SIG-M5 treated with dmso at 0.1 percent for 504 hours (cell line): ENCODE results near the gene LIPA.
A peak's percentile ranks its signal among the peaks of the same experiment; 100 is the strongest.
"Not testable (repeated sequence)": the region's sequence is repeated elsewhere in the genome, so short reads cannot be mapped to it uniquely, and the experiment has no call there.

Source experiments
- DNase-seq: peaks from one replicate; lab custom pipeline; 2025; ENCODE audit not compliant: unreplicated experiment; lab: John Stamatoyannopoulos, UW

Gene LIPA

DNA sequence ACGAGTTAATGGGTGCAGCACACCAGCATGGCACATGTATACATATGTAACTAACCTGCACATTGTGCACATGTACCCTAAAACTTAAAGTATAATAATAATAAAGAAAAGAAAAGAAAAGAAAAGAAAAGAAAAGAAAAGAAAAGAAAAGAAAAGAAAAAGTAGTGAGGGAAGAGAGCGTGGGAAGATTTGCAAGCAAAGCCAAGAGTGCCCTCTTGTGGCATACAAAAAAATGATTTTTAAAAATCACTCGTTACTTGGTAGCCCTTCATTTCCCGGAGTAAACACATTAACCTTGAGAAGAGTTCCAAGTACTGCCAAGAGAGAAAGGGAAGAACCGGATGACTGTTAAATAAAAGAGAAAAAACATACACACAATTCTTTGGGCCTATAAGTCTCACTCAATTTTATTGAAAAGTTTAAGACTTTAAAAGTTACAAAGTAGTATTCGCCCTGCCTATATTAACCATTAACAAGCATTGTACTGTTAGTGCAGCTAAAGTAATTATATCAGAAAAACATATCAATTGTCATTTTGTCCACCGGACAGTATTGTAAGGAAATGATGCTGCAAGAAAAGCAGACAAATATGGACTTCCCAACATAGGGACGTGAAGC is 38.3 kb downstream of the LIPA start:
- DNase-seq = peak; percentile 12

DNA sequence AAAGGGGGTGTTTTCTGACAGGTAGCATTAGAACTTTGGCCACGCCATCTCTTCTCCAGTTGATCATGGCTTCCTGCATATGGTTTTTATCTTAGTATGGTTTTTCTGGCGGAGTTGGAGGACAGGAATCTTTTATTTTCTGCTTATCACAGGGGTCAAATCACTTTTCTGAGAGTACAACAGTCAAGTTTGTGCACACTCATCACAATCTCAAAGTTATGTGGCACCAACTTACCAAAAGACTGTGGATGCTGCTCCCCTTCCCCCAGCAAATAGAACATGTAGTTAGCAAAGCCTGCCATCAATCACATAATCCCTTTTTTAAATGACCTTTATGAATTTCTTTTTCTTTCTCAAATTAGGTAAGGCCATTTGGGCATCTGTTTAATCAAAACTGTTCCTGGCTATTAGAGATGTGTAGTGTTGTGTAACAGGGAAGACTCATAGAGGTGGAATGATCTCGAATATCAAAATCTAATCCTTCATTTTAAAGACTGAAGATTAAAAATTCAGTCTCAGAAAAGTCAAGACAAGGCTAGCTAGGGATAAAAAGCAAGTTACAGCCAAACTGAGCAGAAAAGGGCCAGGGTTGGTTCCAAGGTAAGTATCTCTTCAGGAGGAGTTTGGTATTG is 40.7 kb downstream of the LIPA start:
- no peak for DNase-seq

DNA sequence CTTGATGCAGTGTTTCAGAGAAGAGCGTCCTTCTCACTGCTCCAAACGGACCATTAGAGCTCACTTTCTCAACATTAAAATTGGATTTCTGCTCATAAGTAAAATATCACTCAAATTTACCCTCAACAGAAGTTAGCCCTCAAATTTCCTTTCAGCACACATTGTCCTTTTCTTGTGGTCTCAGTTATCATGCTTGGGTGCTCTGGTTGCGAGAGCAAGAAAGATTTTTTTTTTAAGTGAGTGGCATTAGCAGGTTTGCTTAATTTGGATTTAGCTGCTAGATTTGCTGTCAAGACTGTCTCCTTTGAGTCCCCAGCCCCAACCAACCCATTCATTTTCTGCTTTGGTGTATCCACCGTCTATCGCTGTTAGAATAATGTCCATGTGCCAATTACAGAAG is 41.9 kb downstream of the LIPA start:
- DNase-seq = no peak

GRCh38 chr10:89207801-89208551 is 43.6 kb downstream of the LIPA start:
- no peak for DNase-seq

GRCh38 chr10:89207181-89207800 is 44.3 kb downstream of the LIPA start, which contains the start of gene CH25H:
TSS of gene CH25H (minus strand) at chr10:89207317. CDS start at chr10:89207292, 25 bp downstream.
- DNase-seq = no peak

GRCh38 chr10:89206402-89207180 is 45.0 kb downstream of the LIPA start:
- no peak for DNase-seq

- DNase-seq = no peak
Observed at GRCh38 chr10:89204621-89205185, 46.9 kb downstream of the LIPA start.

GRCh38 chr10:89203237-89203636 is 48.3 kb downstream of the LIPA start:
- DNase-seq = no peak

- DNase-seq = no peak
Observed at GRCh38 chr10:89202033-89202425, 49.5 kb downstream of the LIPA start.

DNA sequence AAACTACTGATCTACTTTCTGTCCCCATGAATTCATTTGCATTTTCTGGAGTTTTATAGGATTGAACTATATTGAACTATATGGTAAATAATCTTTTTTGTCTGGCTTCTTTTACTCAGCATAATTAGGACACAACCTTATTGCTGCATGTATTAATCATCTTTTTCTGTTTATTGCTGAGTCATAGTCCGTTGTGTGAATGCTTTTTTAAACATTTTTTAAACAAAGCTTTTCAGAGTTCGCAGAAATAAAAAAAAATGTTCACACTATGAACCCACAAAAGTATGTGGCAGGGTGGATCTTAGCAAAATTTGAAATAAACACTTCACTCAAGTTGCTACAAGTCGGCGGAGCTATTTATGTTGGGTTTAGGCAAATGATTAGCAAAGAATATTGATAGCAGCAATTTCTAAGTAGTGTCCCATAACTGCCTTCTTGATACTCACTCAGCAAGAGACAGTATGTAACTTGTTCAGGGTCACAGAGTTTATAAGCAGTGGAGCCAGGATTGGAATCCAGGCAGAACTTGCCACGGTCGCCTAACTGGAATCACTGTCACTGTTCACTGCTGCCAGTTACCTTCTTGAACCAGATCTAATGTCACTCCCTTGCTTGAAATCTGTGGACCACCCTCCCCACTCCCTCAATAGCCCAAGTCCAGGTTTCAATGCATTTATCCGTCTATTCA is 50.1 kb downstream of the LIPA start:
- DNase-seq = no peak

DNA sequence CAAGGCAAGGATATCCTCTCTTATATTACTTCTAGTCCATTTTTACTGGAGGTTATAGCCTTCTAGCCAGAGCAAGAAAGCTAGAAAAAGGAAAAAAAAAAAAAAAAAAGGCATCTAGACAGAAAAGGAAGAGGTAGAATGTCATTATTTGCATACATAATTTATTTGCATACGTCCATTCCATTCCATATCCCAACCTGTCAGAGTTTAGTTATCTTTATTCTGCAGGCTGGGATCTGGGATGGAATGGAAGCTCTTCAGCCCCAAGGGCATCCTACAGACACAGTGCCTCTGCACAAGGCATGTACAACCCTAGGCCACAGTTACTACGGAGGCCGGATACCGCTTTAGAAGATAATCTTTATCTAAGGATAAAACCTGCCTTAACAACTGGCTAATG is 54.1 kb downstream of the LIPA start:
- DNase-seq = no peak

- not testable (repeated sequence) for DNase-seq
Observed at GRCh38 chr10:89191301-89191700, 60.3 kb downstream of the LIPA start.

GRCh38 chr10:89189211-89189734 is 62.3 kb downstream of the LIPA start:
- no peak for DNase-seq

DNA sequence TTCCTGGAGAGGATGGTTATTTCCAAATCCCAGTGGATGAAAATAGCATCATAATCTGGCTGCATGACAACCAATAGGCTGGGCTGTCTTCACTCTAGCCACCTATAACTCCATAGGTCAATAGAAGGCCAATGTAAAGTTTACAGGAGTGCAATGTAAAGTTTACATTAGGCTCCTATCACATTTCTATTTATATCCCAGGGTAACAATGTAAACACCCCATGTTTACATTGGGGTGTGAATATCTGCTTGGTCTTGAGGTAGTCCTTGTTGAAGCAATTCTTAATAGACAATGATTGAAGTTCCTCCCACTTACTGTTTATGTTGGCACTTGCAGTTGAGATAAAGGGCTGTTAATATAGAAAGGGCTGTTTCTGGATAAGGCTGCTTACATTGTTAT is 65.9 kb downstream of the LIPA start:
- no peak for DNase-seq

DNA sequence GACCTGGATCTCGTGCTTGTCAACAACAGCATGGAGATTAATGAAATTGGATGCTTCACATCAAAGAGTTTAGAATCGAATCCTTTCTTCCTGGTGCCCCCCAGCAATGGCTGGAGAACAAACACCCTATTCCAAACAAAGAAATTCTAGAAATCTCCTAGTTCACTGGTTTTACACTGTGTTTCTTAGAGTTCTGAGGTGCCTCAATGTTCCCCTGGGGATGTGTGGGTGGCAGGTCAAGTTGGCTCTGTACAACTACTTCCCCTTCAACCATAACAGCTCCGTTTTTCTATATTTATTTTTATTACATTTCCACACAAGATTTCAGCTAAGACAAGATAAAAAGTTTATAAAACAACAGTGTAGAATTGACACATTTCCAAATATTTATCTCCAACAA is 66.9 kb downstream of the LIPA start:
- DNase-seq = no peak

- DNase-seq = no peak
Observed at GRCh38 chr10:89183571-89183970, 68.0 kb downstream of the LIPA start.

DNA sequence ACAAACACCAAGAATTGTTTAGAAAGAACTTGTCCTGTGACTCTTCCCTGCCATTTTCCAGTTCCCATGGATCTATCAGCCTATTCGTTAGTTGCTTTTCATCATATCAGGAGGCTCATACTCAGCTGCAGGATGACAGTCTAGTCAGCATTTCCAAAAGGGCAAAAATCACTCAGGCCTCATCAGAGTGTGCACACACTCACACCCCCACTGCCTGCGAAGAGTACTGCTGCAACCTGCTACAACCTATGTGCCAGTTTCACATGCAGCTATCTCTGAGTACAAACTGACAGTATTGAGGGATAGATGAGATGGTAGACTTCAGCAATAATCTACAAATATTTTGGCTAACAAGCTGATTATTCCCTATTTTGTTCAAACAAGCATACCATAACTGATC is 68.7 kb downstream of the LIPA start:
- no peak for DNase-seq

DNA sequence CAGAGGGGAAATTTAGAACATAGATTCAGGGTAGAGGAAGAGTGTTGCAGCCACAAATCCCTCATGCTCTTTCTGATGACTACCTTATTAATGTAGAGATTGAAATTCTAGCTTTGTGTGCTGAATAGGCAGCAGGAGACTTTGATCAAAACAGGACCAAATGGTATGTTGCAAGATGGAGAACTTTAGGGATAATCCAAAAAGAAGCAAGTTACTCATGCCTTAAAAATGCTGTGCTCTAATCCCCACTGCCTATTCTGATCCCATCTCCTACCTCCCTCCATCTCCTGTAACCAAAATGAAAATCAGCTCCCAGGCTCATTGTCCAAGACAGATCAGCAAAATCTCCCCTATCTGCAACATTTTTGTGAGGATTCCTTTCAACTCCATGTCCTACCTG is 75.8 kb downstream of the LIPA start:
- DNase-seq = no peak

- DNase-seq = no peak
Observed at GRCh38 chr10:89173075-89173474, 78.5 kb downstream of the LIPA start.

DNA sequence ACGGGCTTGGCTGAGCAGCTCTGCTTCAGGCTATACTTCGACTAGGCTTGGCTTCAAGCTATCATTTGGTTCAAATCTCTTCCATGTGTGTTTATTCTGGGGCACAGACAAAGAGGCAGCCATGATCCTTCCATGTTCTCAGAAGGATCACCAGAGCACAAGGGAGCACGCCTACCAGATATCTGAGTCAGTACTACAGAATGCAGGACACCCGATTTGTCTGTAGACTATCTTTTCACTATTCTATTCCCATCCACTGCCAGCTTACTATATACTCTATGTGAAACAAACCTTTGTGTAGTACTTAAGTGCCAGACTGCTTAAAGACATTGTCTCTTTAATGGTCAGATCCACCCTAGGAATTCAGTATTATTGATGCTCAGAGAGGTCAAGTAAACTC is 79.6 kb downstream of the LIPA start:
- DNase-seq = no peak
